Neural cell (in vitro differentiated cells): ENCODE results near the gene UQCC3. TPM values are rescaled to one million over a fixed set of nuclear protein-coding genes. Genes with fewer than 3 reads are reported as not detected.

Experiments
- H2AFZ ChIP-seq: fragments of 200-600, 300-800 bp; sonication (generic), shearing (Covaris generic); 2 replicates; pipeline ENCODE4 v1.6.0; 2014; ENCODE audit warnings: low read depth, mild to moderate bottlenecking, antibody characterized with exemption, low read length, moderate library complexity
- H3F3A ChIP-seq: fragments of 200-600 bp; shearing (Covaris generic); 2 replicates; pipeline ENCODE4 v1.6.1; 2016; ENCODE audit warnings: mild to moderate bottlenecking, moderate library complexity, mixed read lengths, antibody characterized with exemption, low read length; ENCODE audit not compliant: insufficient read depth, poor library complexity, severe bottlenecking
- H3K27ac ChIP-seq: fragments of 200-600, 300-800 bp; sonication (generic), shearing (Covaris generic); 2 replicates; pipeline ENCODE4 v1.5.1; 2014; ENCODE audit warnings: mild to moderate bottlenecking, low read length, moderate library complexity
- H3K27me3 ChIP-seq: fragments of 300-800, 200-600 bp; sonication (generic), shearing (Covaris generic); 2 replicates; pipeline ENCODE4 v1.6.0; 2014; ENCODE audit warnings: mild to moderate bottlenecking, low read depth, low read length, moderate library complexity; ENCODE audit not compliant: insufficient read depth
- H3K36me3 ChIP-seq: fragments of 300-800, 200-600 bp; sonication (generic), shearing (Covaris generic); 2 replicates; pipeline ENCODE4 v1.5.1; 2014; ENCODE audit warnings: mild to moderate bottlenecking, antibody characterized with exemption, low read length, moderate library complexity; ENCODE audit not compliant: insufficient read depth
- H3K4me2 ChIP-seq: fragments of 300-800, 200-600 bp; sonication (generic), shearing (Covaris generic); 2 replicates; pipeline ENCODE4 v1.6.0; 2014; ENCODE audit warnings: mild to moderate bottlenecking, low read length
- H3K4me3 ChIP-seq: fragments of 300-800, 200-600 bp; sonication (generic), shearing (Covaris generic); 2 replicates; pipeline ENCODE4 v1.5.1; 2014; ENCODE audit warnings: mild to moderate bottlenecking, low read length, moderate library complexity
- H3K79me2 ChIP-seq: fragments of 200-600 bp; shearing (Covaris generic); replicated peaks from 2 replicates; pipeline ENCODE4 v1.6.0; 2014; ENCODE audit warnings: mild to moderate bottlenecking, low read length, moderate library complexity; ENCODE audit not compliant: insufficient read depth
- H3K9ac ChIP-seq: fragments of 300-800, 200-600 bp; sonication (generic), shearing (Covaris generic); 2 replicates; pipeline ENCODE4 v1.6.1; 2016; ENCODE audit warnings: mild to moderate bottlenecking, low read length, mixed read lengths
- H3K9me2 ChIP-seq: fragments of 200-600 bp; shearing (Covaris generic); 2 replicates; pipeline ENCODE4 v1.6.1; 2016; ENCODE audit warnings: mild to moderate bottlenecking, low read length, mixed read lengths; ENCODE audit not compliant: insufficient read depth
- H3K9me3 ChIP-seq: fragments of 200-600, 300-800 bp; sonication (generic), shearing (Covaris generic); 2 replicates; pipeline ENCODE4 v1.6.1; 2016; ENCODE audit warnings: mild to moderate bottlenecking, mixed run types, low read length, moderate library complexity, mixed read lengths
- H4K20me1 ChIP-seq: fragments of 200-600 bp; shearing (Covaris generic); 2 replicates; pipeline ENCODE4 v1.6.1; 2016; ENCODE audit warnings: mild to moderate bottlenecking, mixed run types; ENCODE audit not compliant: insufficient read depth
- CTCF ChIP-seq: fragments of 450-650 bp; IDR thresholded peaks from 2 replicates; pipeline ENCODE4 v1.5.1; 2014; ENCODE audit warnings: antibody characterized with exemption, mild to moderate bottlenecking, moderate library complexity; ENCODE audit not compliant: poor library complexity, severe bottlenecking
- EP300 ChIP-seq: fragments of 450-650 bp; conservative IDR thresholded peaks from 2 replicates; pipeline ENCODE4 v1.6.1; 2014; ENCODE audit warnings: antibody characterized with exemption, mild to moderate bottlenecking, moderate library complexity; ENCODE audit not compliant: poor library complexity, severe bottlenecking
- EZH2 ChIP-seq: fragments of 200-600, 300-800 bp; shearing (Covaris generic), sonication (generic); IDR thresholded peaks from 2 replicates; pipeline ENCODE4 v1.6.1; 2014; ENCODE audit warnings: antibody characterized with exemption, low read length, borderline replicate concordance, mild to moderate bottlenecking; ENCODE audit not compliant: insufficient read depth, poor library complexity, severe bottlenecking
- MXI1 ChIP-seq: fragments of 450-650 bp; conservative IDR thresholded peaks from 2 replicates; pipeline ENCODE4 v1.6.1; 2014; ENCODE audit warnings: antibody characterized with exemption, mild to moderate bottlenecking; ENCODE audit not compliant: poor library complexity, severe bottlenecking
- POLR2AphosphoS5 ChIP-seq: IDR thresholded peaks from 2 replicates; pipeline ENCODE4 v1.6.1; 2012
- RAD21 ChIP-seq: fragments of 450-650 bp; conservative IDR thresholded peaks from 2 replicates; pipeline ENCODE4 v1.6.1; 2014; ENCODE audit warnings: antibody characterized with exemption, mild to moderate bottlenecking, moderate library complexity
- REST ChIP-seq: IDR thresholded peaks from 2 replicates; pipeline ENCODE4 v1.6.1; 2012; ENCODE audit warnings: borderline replicate concordance
- SMC3 ChIP-seq: fragments of 450-650 bp; conservative IDR thresholded peaks from 2 replicates; pipeline ENCODE4 v1.6.1; 2014; ENCODE audit warnings: antibody characterized with exemption, mild to moderate bottlenecking, moderate library complexity; ENCODE audit not compliant: poor library complexity
- TAF1 ChIP-seq: IDR thresholded peaks from 2 replicates; pipeline ENCODE4 v1.6.1; 2012; ENCODE audit warnings: low read depth
- polyA plus RNA-seq: library from polyadenylated mRNA; depleted of rRNA; stranded (reverse); fragments of >200 nt; gene quantifications from 2 replicates; pipeline ENCODE4 v1.2.3, GENCODE V29; 2014

The UQCC3 gene
- polyA plus RNA-seq, 1 donor from 2014 or later: 8.4 TPM

GRCh38 chr11:62716206-62716605 lies 44.7 kb downstream of the UQCC3 start:
- Histone ChIP-seq H3K79me2 (peaks cover 7% of the 10 kb centered on the region), H3K27me3 (no peaks in the 10 kb centered on the region), H3K27ac (no peak overlapping the region), H3F3A (no peaks in the 10 kb centered on the region), H2AFZ (no peak overlapping the region), H3K9me2 (no peaks in the 10 kb centered on the region), H3K36me3 (peaks cover 12% of the 10 kb centered on the region), H3K9ac (no peak overlapping the region), H3K4me2 (no peak overlapping the region), H3K4me3 (no peak overlapping the region), H3K9me3 (no peaks in the 10 kb centered on the region), H4K20me1 (no peaks in the 10 kb centered on the region)
- TF ChIP-seq MXI1 (no peak), TAF1 (no peak), CTCF (no peak), EZH2 (no peak), EP300 (no peak), POLR2AphosphoS5 (no peak), SMC3 (no peak), REST (no peak), RAD21 (no peak)

DNA sequence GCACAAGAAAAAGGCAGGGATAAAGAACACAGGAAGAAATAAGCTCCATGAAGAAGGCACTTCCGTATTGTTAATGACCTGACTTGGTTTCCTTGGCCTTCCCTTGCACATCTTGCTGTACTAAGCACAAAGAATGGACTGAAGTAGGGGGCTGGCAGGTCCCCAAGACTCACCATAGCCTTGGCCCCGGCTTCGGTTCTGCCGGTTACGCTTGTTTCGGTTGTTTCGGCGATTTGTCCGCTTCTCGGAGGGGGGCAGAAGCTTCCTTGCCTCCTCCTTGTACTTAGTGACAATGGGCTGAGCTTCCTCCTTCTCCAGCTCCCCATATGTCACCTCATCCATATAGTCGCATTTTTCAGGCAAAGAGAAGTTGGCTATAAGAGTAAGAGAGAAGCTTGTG lies 45.3 kb downstream of the UQCC3 start:
- H3K9me2 ChIP-seq: no peaks in the 10 kb centered on the region
- no peak overlapping the region for H3K4me2 ChIP-seq
- TF ChIP-seq EZH2 (no peak), TAF1 (no peak), REST (no peak), CTCF (no peak), SMC3 (no peak), EP300 (no peak), RAD21 (no peak), POLR2AphosphoS5 (no peak), MXI1 (no peak)
- peaks cover 12% of the 10 kb centered on the region for H3K79me2 ChIP-seq
- no peak overlapping the region for H2AFZ ChIP-seq
- H3K4me3 ChIP-seq: no peak overlapping the region
- no peaks in the 10 kb centered on the region for H3F3A ChIP-seq
- H3K9me3 ChIP-seq: no peaks in the 10 kb centered on the region
- no peaks in the 10 kb centered on the region for H4K20me1 ChIP-seq
- no peak overlapping the region for H3K27ac ChIP-seq
- no peaks in the 10 kb centered on the region for H3K27me3 ChIP-seq
- peaks cover 18% of the 10 kb centered on the region for H3K36me3 ChIP-seq
- H3K9ac ChIP-seq: no peak overlapping the region
